HG02938 (cell line): ENCODE measurements around the gene SRL.
"Not testable (repeated sequence)": the region's sequence is repeated elsewhere in the genome, so short reads cannot be mapped to it uniquely, and the experiment has no call there.

ENCODE experiments used
- ATAC-seq: cut with Tn5 transposase; IDR thresholded peaks from one replicate; pipeline ENCODE4 v1.9.1; 2021; ENCODE audit warnings: mild to moderate bottlenecking, moderate library complexity; ENCODE audit not compliant: unreplicated experiment

Gene SRL

GRCh38 chr16:4261557-4262172, 19.8 kb upstream of the SRL start:
- no peak for ATAC-seq

GRCh38 chr16:4260360-4260759, 18.5 kb upstream of the SRL start:
- no peak for ATAC-seq

GRCh38 chr16:4257646-4258556, 16.0 kb upstream of the SRL start:
- ATAC-seq: no peak

GRCh38 chr16:4253394-4254150, 11.7 kb upstream of the SRL start:
- ATAC-seq: peak; percentile 95

- ATAC-seq: not testable (repeated sequence)
Measured at GRCh38 chr16:4253012-4253393, 11.1 kb upstream of the SRL start.

GRCh38 chr16:4249530-4250308, 7.8 kb upstream of the SRL start:
- no peak for ATAC-seq

- ATAC-seq: no peak
Measured at GRCh38 chr16:4247460-4247784, 5.5 kb upstream of the SRL start.

GRCh38 chr16:4246777-4247459, 5.0 kb upstream of the SRL start:
- no peak for ATAC-seq

- no peak for ATAC-seq
Measured at GRCh38 chr16:4245077-4245791, 3.4 kb upstream of the SRL start.

- ATAC-seq: no peak
Measured at GRCh38 chr16:4244254-4245076, 2.6 kb upstream of the SRL start.

GRCh38 chr16:4241258-4241927, 487 bp downstream of the SRL start:
- ATAC-seq: no peak

GRCh38 chr16:4240624-4241023, 1.3 kb downstream of the SRL start:
- no peak for ATAC-seq

- no peak for ATAC-seq
Measured at GRCh38 chr16:4239682-4240175, 2.2 kb downstream of the SRL start.

GRCh38 chr16:4239020-4239419, 2.9 kb downstream of the SRL start:
- ATAC-seq: no peak

GRCh38 chr16:4233431-4233830, 8.4 kb downstream of the SRL start:
- no peak for ATAC-seq

- ATAC-seq: no peak
Measured at GRCh38 chr16:4232541-4233386, 9.1 kb downstream of the SRL start.

- ATAC-seq: no peak
Measured at GRCh38 chr16:4231886-4232285, 10.0 kb downstream of the SRL start.
